HCT116 (cell line): ENCODE measurements around the gene TMEM132D. TPM values are rescaled to one million over a fixed set of nuclear protein-coding genes. Genes with fewer than 3 reads are reported as not detected.

Source experiments
- ATAC-seq: fragments of 200-7000 bp; cut with Tn5 transposase; 2 replicates; pipeline ENCODE4 v1.9.1; 2020; ENCODE audit warnings: mild to moderate bottlenecking, moderate library complexity
- BruUV-seq: library from RNA; stranded (reverse); fragments of 400-500 nt; replicated peaks from 2 replicates; lab custom pipeline; 2021; lab: Mats Ljungman, UMichigan
- CTCF ChIA-PET: fragments of 300-600 bp; sonication (Branson Sonifier 250); formaldehyde crosslinking; loops from one replicate; lab custom pipeline; 2021; ENCODE audit warnings: antibody characterized with exemption; lab: Charles Lee
- POLR2A ChIA-PET: fragments of 300-600, 350-600 bp; sonication (Branson Sonifier 250); formaldehyde crosslinking; loops from one replicate; lab custom pipeline; 2021; ENCODE audit warnings: antibody characterized with exemption; lab: Charles Lee
- RAD21 ChIA-PET, 2 experiments: fragments of 300-600 bp; sonication (Branson Sonifier 250); formaldehyde crosslinking; loops; one replicate each; lab custom pipeline; 2023; ENCODE audit warnings: low total read pairs in 2 of 2; ENCODE audit not compliant: uncharacterized antibody in 2 of 2, unreplicated experiment in 2 of 2, low non-redundant PET in 1 of 2; lab: Charles Lee
- DNase-seq: peaks from one replicate; pipeline ENCODE4 v3.0.0-alpha.2; 2010; ENCODE audit warnings: low read depth, low spot score
- H2AFZ ChIP-seq: fragments of 200-600 bp; shearing (Covaris generic), sonication (generic); 2 replicates; pipeline ENCODE4 v1.6.1; 2017; ENCODE audit warnings: low read depth, mixed run types, mixed read lengths, antibody characterized with exemption, low read length; ENCODE audit not compliant: poor library complexity, severe bottlenecking
- H3K27ac ChIP-seq: 2 replicates; pipeline ENCODE4 v1.5.1; 2012; ENCODE audit warnings: low read depth, low read length
- H3K27me3 ChIP-seq: fragments of 200-600 bp; sonication (generic); 2 replicates; pipeline ENCODE4 v1.6.1; 2016; ENCODE audit warnings: mixed run types, low read length, mixed read lengths; ENCODE audit not compliant: insufficient read depth
- H3K36me3 ChIP-seq, 2 experiments: fragments of 200-500 bp in 1 of 2; fragments of 200-600 bp in 1 of 2; sonication (Bioruptor generic) in 1 of 2; sonication (generic) in 1 of 2; 2 replicates each; pipeline versions ENCODE4 v1.5.1 to v1.6.1; 2014 to 2016; ENCODE audit warnings: low read length in 2 of 2, inconsistent platforms in 1 of 2, mixed read lengths in 1 of 2, mixed run types in 1 of 2; ENCODE audit not compliant: insufficient read depth in 2 of 2, control insufficient read depth in 1 of 2
- H3K4me1 ChIP-seq, 2 experiments: fragments of 200-600 bp in 1 of 2; sonication (generic) in 1 of 2; 2 replicates each; pipeline versions ENCODE4 v1.5.1 to v1.6.1; 2012 to 2017; ENCODE audit warnings: low read length in 2 of 2, inconsistent platforms in 1 of 2, mild to moderate bottlenecking in 1 of 2, mixed read lengths in 1 of 2, mixed run types in 1 of 2, moderate library complexity in 1 of 2; ENCODE audit not compliant: insufficient read depth in 2 of 2, control insufficient read depth in 1 of 2
- H3K4me2 ChIP-seq: fragments of 200-600 bp; sonication (generic); 2 replicates; pipeline ENCODE4 v1.6.1; 2017; ENCODE audit warnings: mixed run types, low read length, mixed read lengths
- H3K4me3 ChIP-seq, 2 experiments: fragments of 200-600 bp in 1 of 2; sonication (generic) in 1 of 2; replicated peaks in 1 of 2; 2 replicates each; pipeline ENCODE4 v1.5.1; 2011 to 2016; ENCODE audit warnings: low read length in 2 of 2, control low read depth in 1 of 2, low read depth in 1 of 2, mild to moderate bottlenecking in 1 of 2, mixed read lengths in 1 of 2, mixed run types in 1 of 2
- H3K79me2 ChIP-seq: fragments of 200-600 bp; sonication (generic); 2 replicates; pipeline ENCODE4 v1.6.1; 2017; ENCODE audit warnings: mild to moderate bottlenecking, mixed run types, low read length, moderate library complexity, mixed read lengths; ENCODE audit not compliant: insufficient read depth
- H3K9ac ChIP-seq: fragments of 200-600 bp; sonication (generic); 2 replicates; pipeline ENCODE4 v1.6.1; 2016; ENCODE audit warnings: low read length, mixed read lengths
- H3K9me2 ChIP-seq: fragments of 200-600 bp; sonication (generic), shearing (Covaris generic); 2 replicates; pipeline ENCODE4 v1.6.1; 2017; ENCODE audit warnings: mixed run types, mild to moderate bottlenecking, moderate library complexity; ENCODE audit not compliant: insufficient read depth
- H3K9me3 ChIP-seq, 2 experiments: fragments of 200-500 bp in 1 of 2; fragments of 200-600 bp in 1 of 2; sonication (Bioruptor generic) in 1 of 2; sonication (generic) in 1 of 2; 2 replicates each; pipeline ENCODE4 v1.6.1; 2014 to 2017; ENCODE audit warnings: low read length in 2 of 2, mixed read lengths in 2 of 2, inconsistent platforms in 1 of 2, low read depth in 1 of 2, mild to moderate bottlenecking in 1 of 2, mixed run types in 1 of 2, moderate library complexity in 1 of 2; ENCODE audit not compliant: control insufficient read depth in 1 of 2, insufficient read depth in 1 of 2
- H4K20me1 ChIP-seq: fragments of 200-600 bp; sonication (generic), shearing (Covaris generic); 2 replicates; pipeline ENCODE4 v1.6.1; 2017; ENCODE audit warnings: mixed run types, mild to moderate bottlenecking, moderate library complexity; ENCODE audit not compliant: insufficient read depth
- ATF3 ChIP-seq: IDR thresholded peaks from 2 replicates; pipeline ENCODE4 v1.6.1; 2012
- CBX3 ChIP-seq: IDR thresholded peaks from 2 replicates; pipeline ENCODE4 v1.6.1; 2012; ENCODE audit warnings: low read depth
- EGR1 ChIP-seq: IDR thresholded peaks from 2 replicates; pipeline ENCODE4 v1.6.1; 2012; ENCODE audit warnings: low read depth
- ELF1 ChIP-seq: IDR thresholded peaks from 2 replicates; pipeline ENCODE4 v1.6.1; 2012; ENCODE audit warnings: low read depth, borderline replicate concordance
- EZH2phosphoT487 ChIP-seq: fragments of 200-600 bp; IDR thresholded peaks from 2 replicates; pipeline ENCODE4 v1.6.1; 2018; ENCODE audit warnings: antibody characterized with exemption, borderline replicate concordance
- FOSL1 ChIP-seq: IDR thresholded peaks from 2 replicates; pipeline ENCODE4 v1.6.1; 2012; ENCODE audit warnings: low read depth
- JUND ChIP-seq: IDR thresholded peaks from 2 replicates; pipeline ENCODE4 v1.6.1; 2012
- POLR2A ChIP-seq: IDR thresholded peaks from 2 replicates; pipeline ENCODE4 v1.7.0; 2011; ENCODE audit warnings: borderline replicate concordance; ENCODE audit not compliant: insufficient read depth, insufficient read length; ENCODE audit errors: extremely low read depth
- POLR2AphosphoS5 ChIP-seq: IDR thresholded peaks from 2 replicates; pipeline ENCODE4 v1.6.1; 2011; ENCODE audit warnings: mild to moderate bottlenecking, low read depth, low read length, moderate library complexity
- RAD21 ChIP-seq: IDR thresholded peaks from 2 replicates; pipeline ENCODE4 v1.6.1; 2012; ENCODE audit warnings: low read depth, mild to moderate bottlenecking
- REST ChIP-seq: IDR thresholded peaks from 2 replicates; pipeline ENCODE4 v1.6.1; 2012; ENCODE audit warnings: low read depth
- SIN3A ChIP-seq: IDR thresholded peaks from 2 replicates; pipeline ENCODE4 v1.6.1; 2012; ENCODE audit warnings: low read depth
- SP1 ChIP-seq: IDR thresholded peaks from 2 replicates; pipeline ENCODE4 v1.6.1; 2012; ENCODE audit warnings: low read depth
- TCF7L2 ChIP-seq: IDR thresholded peaks from 2 replicates; pipeline ENCODE4 v1.7.0; 2011; ENCODE audit warnings: borderline replicate concordance, inconsistent platforms; ENCODE audit not compliant: insufficient read depth, insufficient read length; ENCODE audit errors: extremely low read depth
- ZNF274 ChIP-seq: fragments of 200-500 bp; sonication (Bioruptor generic); IDR thresholded peaks from 2 replicates; pipeline ENCODE4 v1.6.1; 2014; ENCODE audit warnings: mild to moderate bottlenecking, low read depth, low read length, inconsistent platforms
- intact Hi-C: fragments of 100-400 bp; cut with micrococcal nuclease; formaldehyde crosslinking; loops from 2 replicates; pipeline ENCODE4 v1.10.0; 2022
- total RNA-seq: library from RNA; stranded (reverse); gene quantifications from one replicate; pipeline ENCODE4 v1.2.1, GENCODE V29; 2021; ENCODE audit not compliant: unreplicated experiment

Gene TMEM132D
- total RNA-seq, 1 experiment from 2014 or later: not detected

GRCh38 chr12:129827102-129827865 lies 76.5 kb downstream of the TMEM132D start:
- peaks cover 5 to 25% of the 10 kb centered on the region in 2 experiments; a peak in 2 of 4 replicates for H3K9me3 ChIP-seq
- no peak overlapping the region for H3K27ac ChIP-seq

GRCh38 chr12:129826273-129826672 lies 77.6 kb downstream of the TMEM132D start:
- ChIA-PET POLR2A (no interaction called here), CTCF (no interaction called here)
- Histone ChIP-seq H2AFZ (no peak overlapping the region), H3K4me1 (no peaks in the 10 kb centered on the region), H3K9me3 (peaks cover 5 to 25% of the 10 kb centered on the region in 2 experiments; a peak in 2 of 4 replicates), H3K4me2 (no peak overlapping the region), H4K20me1 (no peaks in the 10 kb centered on the region), H3K79me2 (no peaks in the 10 kb centered on the region), H3K27me3 (no peaks in the 10 kb centered on the region), H3K36me3 (no peaks in the 10 kb centered on the region; a peak in 1 of 4 replicates), H3K4me3 (no peak overlapping the region), H3K27ac (no peak overlapping the region), H3K9me2 (no peaks in the 10 kb centered on the region)
- DNase-seq: no peak
- ATAC-seq: no peak
- intact Hi-C loops: no loop called here
- TF ChIP-seq EGR1 (no peak), POLR2AphosphoS5 (no peak), ATF3 (no peak), RAD21 (no peak), TCF7L2 (no peak), EZH2phosphoT487 (no peak), REST (no peak)
- TF ChIP-seq, all 23 proteins: peak for 0
- no TSS peak for BruUV-seq
- RAD21 ChIA-PET: no interaction called here
- no peak overlapping the region for H3K9ac ChIP-seq

More at GRCh38 chr12:129827102-129827865, 76.5 kb downstream of the TMEM132D start:
- ChIA-PET RAD21 (no interaction called here), CTCF (no interaction called here), POLR2A (no interaction called here)
- ATAC-seq (no peak), DNase-seq (no peak)
- H3K36me3 ChIP-seq: no peaks in the 10 kb centered on the region; a peak in 1 of 4 replicates
- H2AFZ ChIP-seq: no peak overlapping the region
- H3K4me3 ChIP-seq: no peak overlapping the region
- H3K4me2 ChIP-seq: no peak overlapping the region
- intact Hi-C loops: no loop called here
- no peaks in the 10 kb centered on the region for H4K20me1 ChIP-seq
- no peak for TF ChIP-seq ELF1
- TF ChIP-seq ZNF274: no peak
- TF ChIP-seq EZH2phosphoT487: no peak
- TF ChIP-seq SIN3A: no peak
- TF ChIP-seq RAD21: no peak
- TF ChIP-seq JUND: no peak
- no peak for TF ChIP-seq SP1
- no peak for TF ChIP-seq POLR2A
- TF ChIP-seq CBX3: no peak
- no peak for TF ChIP-seq FOSL1
- no peaks in the 10 kb centered on the region for H3K27me3 ChIP-seq
- BruUV-seq: no TSS peak
- no peak overlapping the region for H3K9ac ChIP-seq
- no peaks in the 10 kb centered on the region for H3K4me1 ChIP-seq
- no peaks in the 10 kb centered on the region for H3K9me2 ChIP-seq
- H3K79me2 ChIP-seq: no peaks in the 10 kb centered on the region
